H9 (cell line): ENCODE measurements around the gene USP22. TPM values are rescaled to one million over a fixed set of nuclear protein-coding genes. Genes with fewer than 3 reads are reported as not detected.

Experiments used
- DNase-seq: peaks from one replicate; pipeline ENCODE4 v3.0.0-alpha.2; 2017
- H2AFZ ChIP-seq: one replicate; pipeline ENCODE4 v1.6.1; 2013; ENCODE audit warnings: mild to moderate bottlenecking, low read length, control low read depth, moderate library complexity
- H2AK5ac ChIP-seq: 2 replicates; pipeline ENCODE4 v1.6.1; 2013; ENCODE audit warnings: low read length, control low read depth, mixed read lengths; ENCODE audit not compliant: insufficient read length
- H2BK120ac ChIP-seq: one replicate; pipeline ENCODE4 v1.6.1; 2013; ENCODE audit warnings: low read depth, mild to moderate bottlenecking, low read length, control low read depth, inconsistent platforms; ENCODE audit not compliant: poor library complexity, severe bottlenecking
- H2BK12ac ChIP-seq: 2 replicates; pipeline ENCODE4 v1.6.1; 2013; ENCODE audit warnings: low read length, control low read depth, mixed read lengths, low read depth; ENCODE audit not compliant: insufficient read length
- H2BK15ac ChIP-seq: 2 replicates; pipeline ENCODE4 v1.6.1; 2013; ENCODE audit warnings: low read depth, low read length, control low read depth
- H2BK20ac ChIP-seq: one replicate; pipeline ENCODE4 v1.6.1; 2013; ENCODE audit warnings: low read depth, mild to moderate bottlenecking, low read length, control low read depth, inconsistent platforms; ENCODE audit not compliant: poor library complexity, severe bottlenecking
- H2BK5ac ChIP-seq: 2 replicates; pipeline ENCODE4 v1.6.1; 2013; ENCODE audit warnings: low read length, control low read depth, mixed read lengths; ENCODE audit not compliant: insufficient read length
- H3K14ac ChIP-seq: 2 replicates; pipeline ENCODE4 v1.6.1; 2013; ENCODE audit warnings: low read length, control low read depth; ENCODE audit not compliant: insufficient read depth
- H3K18ac ChIP-seq: 2 replicates; pipeline ENCODE4 v1.6.1; 2013; ENCODE audit warnings: low read depth, mild to moderate bottlenecking, mixed read lengths, low read length, control low read depth; ENCODE audit not compliant: insufficient read length
- H3K23ac ChIP-seq: 2 replicates; pipeline ENCODE4 v1.6.1; 2013; ENCODE audit warnings: low read length, control low read depth, mixed read lengths, low read depth; ENCODE audit not compliant: insufficient read length
- H3K23me2 ChIP-seq: 2 replicates; pipeline ENCODE4 v1.6.1; 2013; ENCODE audit warnings: low read depth, mild to moderate bottlenecking, mixed read lengths, low read length, control low read depth; ENCODE audit not compliant: insufficient read length, poor library complexity, severe bottlenecking
- H3K27ac ChIP-seq: 2 replicates; pipeline ENCODE4 v1.5.1; 2013; ENCODE audit warnings: low read length, control low read depth, mixed read lengths, low read depth; ENCODE audit not compliant: insufficient read length
- H3K27me3 ChIP-seq: 2 replicates; pipeline ENCODE4 v1.6.1; 2013; ENCODE audit warnings: low read length, control low read depth, inconsistent platforms; ENCODE audit not compliant: insufficient read depth
- H3K4ac ChIP-seq: 2 replicates; pipeline ENCODE4 v1.6.1; 2013; ENCODE audit warnings: low read depth, mild to moderate bottlenecking, control low read depth, inconsistent platforms, low read length, moderate library complexity
- H3K4me1 ChIP-seq: 2 replicates; pipeline ENCODE4 v1.6.1; 2013; ENCODE audit warnings: low read length, control low read depth, inconsistent platforms; ENCODE audit not compliant: insufficient read depth
- H3K4me2 ChIP-seq: 2 replicates; pipeline ENCODE4 v1.6.1; 2013; ENCODE audit warnings: low read length, control low read depth, mixed read lengths; ENCODE audit not compliant: insufficient read length, insufficient read depth
- H3K56ac ChIP-seq: 2 replicates; pipeline ENCODE4 v1.6.1; 2013; ENCODE audit warnings: low read depth, mild to moderate bottlenecking, mixed read lengths, low read length, control low read depth; ENCODE audit not compliant: insufficient read length
- H3K79me1 ChIP-seq: 2 replicates; pipeline ENCODE4 v1.6.1; 2013; ENCODE audit warnings: low read depth, mild to moderate bottlenecking, moderate library complexity, low read length, control low read depth, inconsistent platforms; ENCODE audit not compliant: insufficient read depth, poor library complexity, severe bottlenecking
- H3K79me2 ChIP-seq: 2 replicates; pipeline ENCODE4 v1.6.1; 2013; ENCODE audit warnings: low read length, control low read depth, inconsistent platforms; ENCODE audit not compliant: insufficient read depth
- H3K9ac ChIP-seq: 2 replicates; pipeline ENCODE4 v1.6.1; 2013; ENCODE audit warnings: low read length, control low read depth, mixed read lengths; ENCODE audit not compliant: insufficient read length; ENCODE audit errors: extremely low read depth
- H3K9me3 ChIP-seq: one replicate; pipeline ENCODE4 v1.6.1; 2013; ENCODE audit warnings: low read depth, low read length, inconsistent platforms; ENCODE audit not compliant: control insufficient read depth
- H3T11ph ChIP-seq: one replicate; pipeline ENCODE4 v1.6.1; 2013; ENCODE audit warnings: mild to moderate bottlenecking, low read length, control low read depth, inconsistent platforms
- H4K20me1 ChIP-seq: one replicate; pipeline ENCODE4 v1.6.1; 2013; ENCODE audit not compliant: control insufficient read depth, insufficient read length, insufficient read depth
- H4K5ac ChIP-seq: 2 replicates; pipeline ENCODE4 v1.6.1; 2013; ENCODE audit warnings: low read depth, mild to moderate bottlenecking, mixed read lengths, low read length, control low read depth; ENCODE audit not compliant: insufficient read length
- H4K8ac ChIP-seq: replicated peaks from 2 replicates; pipeline ENCODE4 v1.6.1; 2013; ENCODE audit warnings: low read length, control low read depth, mixed read lengths, low read depth; ENCODE audit not compliant: insufficient read length
- H4K91ac ChIP-seq: 2 replicates; pipeline ENCODE4 v1.6.1; 2013; ENCODE audit warnings: low read depth, mild to moderate bottlenecking, moderate library complexity, mixed read lengths, low read length, control low read depth; ENCODE audit not compliant: insufficient read length
- H3K27ac Mint-ChIP-seq, 3 experiments: 2 replicates in 2 of 3; 3 replicates in 1 of 3; pipeline ENCODE4 v1.8.0; 2020 to 2021; ENCODE audit warnings: mixed read lengths in 3 of 3, mild to moderate bottlenecking in 1 of 3, moderate library complexity in 1 of 3
- H3K27me3 Mint-ChIP-seq: 2 replicates; pipeline ENCODE4 v1.8.0; 2021; ENCODE audit warnings: low read depth, mild to moderate bottlenecking, moderate library complexity, mixed read lengths
- H3K36me3 Mint-ChIP-seq, 3 experiments: 2 replicates in 2 of 3; 3 replicates in 1 of 3; pipeline ENCODE4 v1.8.0; 2020 to 2021; ENCODE audit warnings: low read depth in 3 of 3, mixed read lengths in 3 of 3; ENCODE audit not compliant: insufficient read depth in 1 of 3
- H3K4me1 Mint-ChIP-seq, 2 experiments: 2 replicates each; pipeline ENCODE4 v1.8.0; 2020; ENCODE audit warnings: mixed read lengths in 2 of 2
- H3K4me3 Mint-ChIP-seq, 2 experiments: 2 replicates in 1 of 2; 3 replicates in 1 of 2; pipeline ENCODE4 v1.8.0; 2020 to 2021; ENCODE audit warnings: mild to moderate bottlenecking in 2 of 2, mixed read lengths in 2 of 2, moderate library complexity in 1 of 2
- H3K9me3 Mint-ChIP-seq, 2 experiments: 2 replicates in 1 of 2; 3 replicates in 1 of 2; pipeline ENCODE4 v1.8.0; 2020; ENCODE audit warnings: mild to moderate bottlenecking in 2 of 2, mixed read lengths in 2 of 2, moderate library complexity in 1 of 2
- CTCF ChIP-seq: fragments of 200-600 bp; sonication (generic); conservative IDR thresholded peaks from 3 replicates; pipeline ENCODE4 v1.8.0; 2021; ENCODE audit warnings: antibody characterized with exemption, mild to moderate bottlenecking
- WGBS: extraction: QIAGEN DNeasy Blood & Tissue Kit; methylation state at CpG from one replicate; pipeline ENCODE4 v1.1.7; 2013; ENCODE audit warnings: missing lambda C conversion rate, low lambda C conversion rate, mixed read lengths; ENCODE audit not compliant: insufficient read length; ENCODE audit errors: extremely low coverage; 5-methylcytosine and 5-hydroxymethylcytosine counted together
- long read RNA-seq: library from polyadenylated mRNA; unstranded; transcript quantifications from one replicate; pipeline ENCODE4 v2.0.0, GENCODE V29; 2020
- total RNA-seq: library from RNA; stranded (reverse); gene quantifications from 2 replicates; pipeline ENCODE4 v1.2.1, GENCODE V29; 2021

USP22 gene
- total RNA-seq: 345 and 351 TPM in 2 replicates
- long read RNA-seq, full-length matches to known transcripts: 10 of 133 reads
- long read RNA-seq, partial matches to known transcripts: 19 of 133 reads
- long read RNA-seq, other reads (novel, unspliced or antisense): 104 of 133 reads

GRCh38 chr17:21042458-21043295, at the start of gene USP22:
Gene USP22, minus strand, starts transcription at chr17:21043011. Its CDS starts 176 bp downstream, at chr17:21042835.
- H2BK20ac ChIP-seq: no peak within 1 kb of the TSS
- no peak within 1 kb of the TSS for H2AK5ac ChIP-seq
- no CpG with 5 or more reads among the region's 91 CpGs for WGBS
- no peak within 1 kb of the TSS; the same call in 1 of the 2 replicates for H3K4ac ChIP-seq
- peaks cover 15 to 35% of the 10 kb centered on the region in 2 experiments for H3K4me1 Mint-ChIP-seq
- H2BK120ac ChIP-seq: no peak within 1 kb of the TSS
- H3K14ac ChIP-seq: peak within 1 kb of the TSS; percentile 99
- no peaks in the 10 kb centered on the region for H4K20me1 ChIP-seq
- no peak within 1 kb of the TSS for H4K8ac ChIP-seq
- no peaks in the 10 kb centered on the region for H3K27me3 ChIP-seq
- H2BK12ac ChIP-seq: no peak within 1 kb of the TSS
- no peak within 1 kb of the TSS for H2AFZ ChIP-seq
- peak within 1 kb of the TSS; percentile 58 for H3K56ac ChIP-seq
- H3K9me3 Mint-ChIP-seq: peaks cover 0 to 2% of the 10 kb centered on the region in 2 experiments; a peak in 1 of 5 replicates
- DNase-seq: peak; percentile 100
- no peaks in the 10 kb centered on the region for H3K79me1 ChIP-seq
- H3K4me1 ChIP-seq: peaks cover 2% of the 10 kb centered on the region; the same call in 1 of the 2 replicates
- H3K36me3 Mint-ChIP-seq: peaks cover 6 to 21% (median 11%) of the 10 kb centered on the region in 3 experiments
- no peak within 1 kb of the TSS for H4K91ac ChIP-seq
- H2BK15ac ChIP-seq: no peak within 1 kb of the TSS
- H3K4me2 ChIP-seq: peak within 1 kb of the TSS; percentile 71
- H4K5ac ChIP-seq: peak within 1 kb of the TSS; percentile 54
- peaks cover 8% of the 10 kb centered on the region for H3K23me2 ChIP-seq
- no peak for TF ChIP-seq CTCF
- H3K27me3 Mint-ChIP-seq: no peaks in the 10 kb centered on the region
- H3K18ac ChIP-seq: peak within 1 kb of the TSS; percentile 98
- peaks cover 42% of the 10 kb centered on the region for H3K79me2 ChIP-seq
- H2BK5ac ChIP-seq: peak within 1 kb of the TSS; percentile 91
- peak within 1 kb of the TSS; percentile 95 for H3K9ac ChIP-seq
- H3K27ac ChIP-seq: peak within 1 kb of the TSS; percentile 77
- H3K4me3 Mint-ChIP-seq: peak within 1 kb of the TSS; percentile 98 to 99
- H3K23ac ChIP-seq: no peak within 1 kb of the TSS
- no peaks in the 10 kb centered on the region for H3K9me3 ChIP-seq
- H3K27ac Mint-ChIP-seq: peak within 1 kb of the TSS; percentile 99
- peak within 1 kb of the TSS; percentile 74 for H3T11ph ChIP-seq
